ENCODE data around the gene PCDH9.

- TF ChIP-seq POLR2AphosphoS5 (IDR thresholded peaks at IDR 0.05; ENCODE audit: low read depth, low read length) (no peak), REST (IDR thresholded peaks at IDR 0.05; ENCODE audit: insufficient read depth in 1 of 2, low read depth in 2 of 2, low read length in 2 of 2) (no peak), SIN3A (IDR thresholded peaks at IDR 0.05; ENCODE audit: borderline replicate concordance, insufficient read depth, low read length) (no peak), TAF1 (IDR thresholded peaks at IDR 0.05; ENCODE audit: borderline replicate concordance, insufficient read depth, low read length) (no peak)
These were observed 123.6 kb downstream of the PCDH9 start for GRCh38 chr13:67106502-67107057.
